Mammary epithelial cell (primary cell): ENCODE results near the gene WIPF1.

Experiments used
- EZH2 ChIP-seq: IDR thresholded peaks from 2 replicates; pipeline ENCODE4 v1.6.1; 2012; ENCODE audit warnings: low read length, inconsistent platforms, borderline replicate concordance
- TF ChIP-seq, protein P1 (sequence below), 2 donors: IDR thresholded peaks in 1 of 2; conservative IDR thresholded peaks in 1 of 2; 2 replicates each; pipeline ENCODE4 v1.5.1; 2011 to 2012; ENCODE audit warnings: inconsistent platforms in 2 of 2, low read length in 2 of 2, mild to moderate bottlenecking in 2 of 2, control low read depth in 1 of 2, low read depth in 1 of 2; ENCODE audit not compliant: insufficient read depth in 1 of 2; ENCODE audit errors: extremely low read depth in 1 of 2

DNA sequence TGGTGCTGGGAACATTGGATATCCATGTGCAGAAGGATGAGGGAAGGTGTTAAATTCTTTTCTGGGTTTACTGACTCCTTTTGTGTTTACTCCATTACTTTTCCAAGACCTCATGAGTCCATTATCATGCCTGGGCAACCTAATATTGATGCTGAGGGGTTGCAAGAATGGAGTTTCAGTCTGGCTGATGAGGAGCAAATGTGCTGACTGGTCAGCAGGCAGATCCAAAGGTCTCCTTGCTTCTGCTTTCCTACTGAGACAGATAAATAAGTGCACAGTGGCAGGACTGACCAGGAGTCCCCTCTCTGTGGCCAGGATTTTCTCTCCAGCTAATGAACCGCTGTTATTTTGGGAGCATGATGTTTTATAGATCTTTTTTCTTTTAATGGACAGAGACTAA, 43.6 kb upstream of the WIPF1 start:
- TF ChIP-seq, protein P1, sequence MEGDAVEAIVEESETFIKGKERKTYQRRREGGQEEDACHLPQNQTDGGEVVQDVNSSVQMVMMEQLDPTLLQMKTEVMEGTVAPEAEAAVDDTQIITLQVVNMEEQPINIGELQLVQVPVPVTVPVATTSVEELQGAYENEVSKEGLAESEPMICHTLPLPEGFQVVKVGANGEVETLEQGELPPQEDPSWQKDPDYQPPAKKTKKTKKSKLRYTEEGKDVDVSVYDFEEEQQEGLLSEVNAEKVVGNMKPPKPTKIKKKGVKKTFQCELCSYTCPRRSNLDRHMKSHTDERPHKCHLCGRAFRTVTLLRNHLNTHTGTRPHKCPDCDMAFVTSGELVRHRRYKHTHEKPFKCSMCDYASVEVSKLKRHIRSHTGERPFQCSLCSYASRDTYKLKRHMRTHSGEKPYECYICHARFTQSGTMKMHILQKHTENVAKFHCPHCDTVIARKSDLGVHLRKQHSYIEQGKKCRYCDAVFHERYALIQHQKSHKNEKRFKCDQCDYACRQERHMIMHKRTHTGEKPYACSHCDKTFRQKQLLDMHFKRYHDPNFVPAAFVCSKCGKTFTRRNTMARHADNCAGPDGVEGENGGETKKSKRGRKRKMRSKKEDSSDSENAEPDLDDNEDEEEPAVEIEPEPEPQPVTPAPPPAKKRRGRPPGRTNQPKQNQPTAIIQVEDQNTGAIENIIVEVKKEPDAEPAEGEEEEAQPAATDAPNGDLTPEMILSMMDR (conservative IDR thresholded peaks at IDR 0.05 in 1 of 2, IDR thresholded peaks at IDR 0.05 in 1 of 2; ENCODE audit: extremely low read depth in 1 of 2, insufficient read depth in 1 of 2, low read depth in 1 of 2, low read length in 2 of 2), result no peak
- TF ChIP-seq EZH2, result no peak
